HepG2 (cell line): ENCODE data around the gene ACRBP. TPM values are rescaled to one million over a fixed set of nuclear protein-coding genes. Genes with fewer than 3 reads are reported as not detected.
A peak's percentile ranks its signal among the peaks of the same experiment; 100 is the strongest.

Experiments
- CEBPG ChIP-seq: IDR thresholded peaks from 2 replicates; pipeline ENCODE4 v1.6.1; 2016
- CENPT ChIP-seq: sonication (generic); formaldehyde crosslinking; IDR thresholded peaks from 2 replicates; pipeline ENCODE4 v1.8.0; 2022; ENCODE audit warnings: low read depth, mild to moderate bottlenecking, moderate library complexity, missing genetic modification reagents
- DNMT1 ChIP-seq: sonication (generic); formaldehyde crosslinking; IDR thresholded peaks from 2 replicates; pipeline ENCODE4 v1.5.1; 2020; ENCODE audit warnings: mild to moderate bottlenecking, missing genetic modification reagents
- GATA4 ChIP-seq: sonication (generic); IDR thresholded peaks from 2 replicates; pipeline ENCODE4 v1.6.1; 2016; ENCODE audit warnings: antibody characterized with exemption, low read depth, borderline replicate concordance
- HIVEP1 ChIP-seq: sonication (generic); formaldehyde crosslinking; IDR thresholded peaks from 2 replicates; pipeline ENCODE4 v1.4.0; 2020; ENCODE audit warnings: mild to moderate bottlenecking, missing genetic modification reagents
- KDM5A ChIP-seq: fragments of 200-600 bp; sonication (generic); IDR thresholded peaks from 2 replicates; pipeline ENCODE4 v1.7.0; 2018; ENCODE audit warnings: antibody characterized with exemption, mild to moderate bottlenecking, low read length, borderline replicate concordance
- MAZ ChIP-seq, 2 experiments: sonication (generic) in 1 of 2; formaldehyde crosslinking in 1 of 2; IDR thresholded peaks; 2 replicates each; pipeline versions ENCODE4 v1.5.0 to v1.6.1; 2012 to 2020; ENCODE audit warnings: low read depth in 2 of 2, mild to moderate bottlenecking in 2 of 2, borderline replicate concordance in 1 of 2, improper control_type of control experiment in 1 of 2, low read length in 1 of 2, missing genetic modification reagents in 1 of 2, moderate library complexity in 1 of 2
- NBN ChIP-seq: fragments of 450-650 bp; conservative IDR thresholded peaks from 2 replicates; pipeline ENCODE4 v1.6.1; 2017
- NFATC3 ChIP-seq: sonication (generic); formaldehyde crosslinking; IDR thresholded peaks from 2 replicates; pipeline ENCODE4 v1.5.1; 2020; ENCODE audit warnings: mild to moderate bottlenecking, missing genetic modification reagents
- NR1H2 ChIP-seq: sonication (generic); formaldehyde crosslinking; IDR thresholded peaks from 2 replicates; pipeline ENCODE4 v1.8.1; 2022; ENCODE audit warnings: low read depth, missing genetic modification reagents, borderline replicate concordance
- NRL ChIP-seq: sonication (generic); formaldehyde crosslinking; IDR thresholded peaks from 2 replicates; pipeline ENCODE4 v1.5.0; 2020; ENCODE audit warnings: missing genetic modification reagents, mild to moderate bottlenecking, moderate library complexity, borderline replicate concordance
- PHF5A ChIP-seq: IDR thresholded peaks from one replicate; pipeline ENCODE4 v1.6.1; 2018; ENCODE audit warnings: low read depth, missing genetic modification reagents; ENCODE audit not compliant: unreplicated experiment
- REPIN1 ChIP-seq: sonication (generic); formaldehyde crosslinking; IDR thresholded peaks from 2 replicates; pipeline ENCODE4 v1.8.0; 2022; ENCODE audit warnings: missing genetic modification reagents, low read depth, mild to moderate bottlenecking, borderline replicate concordance
- SOX5 ChIP-seq: IDR thresholded peaks from 2 replicates; pipeline ENCODE4 v1.6.1; 2016; ENCODE audit warnings: borderline replicate concordance
- TCF7 ChIP-seq: sonication (generic); IDR thresholded peaks from 2 replicates; pipeline ENCODE4 v1.6.1; 2016; ENCODE audit warnings: antibody characterized with exemption, low read depth
- ZNF333 ChIP-seq: sonication (generic); formaldehyde crosslinking; IDR thresholded peaks from 2 replicates; pipeline ENCODE4 v1.4.0; 2020; ENCODE audit warnings: mild to moderate bottlenecking, missing genetic modification reagents, borderline replicate concordance
- ZNF749 ChIP-seq: sonication (generic); formaldehyde crosslinking; IDR thresholded peaks from 2 replicates; pipeline ENCODE4 v1.8.0; 2022; ENCODE audit warnings: mild to moderate bottlenecking, missing genetic modification reagents, moderate library complexity, borderline replicate concordance
- ZNF781 ChIP-seq: sonication (generic); formaldehyde crosslinking; IDR thresholded peaks from 2 replicates; pipeline ENCODE4 v1.5.1; 2020; ENCODE audit warnings: borderline replicate concordance, mild to moderate bottlenecking, missing genetic modification reagents; ENCODE audit errors: not compliant biosample characterization
- ZSCAN31 ChIP-seq: sonication (generic); formaldehyde crosslinking; IDR thresholded peaks from 2 replicates; pipeline ENCODE4 v1.5.0; 2020; ENCODE audit warnings: low read depth, mild to moderate bottlenecking, missing genetic modification reagents
- polyA plus RNA-seq, 8 experiments: library from polyadenylated mRNA; depleted of rRNA in 3 of 8; stranded (reverse) in 7 of 8; unstranded in 1 of 8; fragments of >200 nt; fragmentation: Illumina TruSeq in 4 of 8; extraction: Trizol in 4 of 8; gene quantifications; 2 replicates each; pipeline versions ENCODE4 v1.2.1 to v1.2.3, GENCODE V29; 2011 to 2016; ENCODE audit warnings: low read depth in 4 of 8, missing spikeins in 1 of 8, mixed read lengths in 1 of 8; ENCODE audit not compliant: insufficient read depth in 1 of 8
- total RNA-seq, 5 experiments: library from RNA; depleted of rRNA; stranded (reverse); fragments of >200 nt; fragmentation: Illumina TruSeq; extraction: Trizol; gene quantifications; 2 replicates each; pipeline ENCODE4 v1.2.3, GENCODE V29; 2016; ENCODE audit warnings: low read depth in 1 of 5
- TF ChIP-seq, protein P1 (sequence below): sonication (generic); formaldehyde crosslinking; IDR thresholded peaks from 2 replicates; pipeline ENCODE4 v1.5.1; 2020; ENCODE audit warnings: missing genetic modification reagents, mild to moderate bottlenecking, borderline replicate concordance
- TF ChIP-seq, protein P2 (sequence below): sonication (generic); formaldehyde crosslinking; IDR thresholded peaks from 2 replicates; pipeline ENCODE4 v1.9.0; 2022; ENCODE audit warnings: low read depth, missing genetic modification reagents
- TF ChIP-seq, protein P3 (sequence below): IDR thresholded peaks from 2 replicates; pipeline ENCODE4 v1.6.1; 2016; ENCODE audit warnings: missing compliant biosample characterization, missing genetic modification reagents, borderline replicate concordance
- TF ChIP-seq, protein P4 (sequence below): sonication (generic); formaldehyde crosslinking; IDR thresholded peaks from 2 replicates; pipeline ENCODE4 v1.5.0; 2020; ENCODE audit warnings: missing genetic modification reagents

The ACRBP gene
- total and polyA plus RNA-seq, 2 of the 13 experiments (the other 11 are each of a cell fraction or from before 2014, with no cell fraction given) = 0.46 TPM; not detected in 1

DNA sequence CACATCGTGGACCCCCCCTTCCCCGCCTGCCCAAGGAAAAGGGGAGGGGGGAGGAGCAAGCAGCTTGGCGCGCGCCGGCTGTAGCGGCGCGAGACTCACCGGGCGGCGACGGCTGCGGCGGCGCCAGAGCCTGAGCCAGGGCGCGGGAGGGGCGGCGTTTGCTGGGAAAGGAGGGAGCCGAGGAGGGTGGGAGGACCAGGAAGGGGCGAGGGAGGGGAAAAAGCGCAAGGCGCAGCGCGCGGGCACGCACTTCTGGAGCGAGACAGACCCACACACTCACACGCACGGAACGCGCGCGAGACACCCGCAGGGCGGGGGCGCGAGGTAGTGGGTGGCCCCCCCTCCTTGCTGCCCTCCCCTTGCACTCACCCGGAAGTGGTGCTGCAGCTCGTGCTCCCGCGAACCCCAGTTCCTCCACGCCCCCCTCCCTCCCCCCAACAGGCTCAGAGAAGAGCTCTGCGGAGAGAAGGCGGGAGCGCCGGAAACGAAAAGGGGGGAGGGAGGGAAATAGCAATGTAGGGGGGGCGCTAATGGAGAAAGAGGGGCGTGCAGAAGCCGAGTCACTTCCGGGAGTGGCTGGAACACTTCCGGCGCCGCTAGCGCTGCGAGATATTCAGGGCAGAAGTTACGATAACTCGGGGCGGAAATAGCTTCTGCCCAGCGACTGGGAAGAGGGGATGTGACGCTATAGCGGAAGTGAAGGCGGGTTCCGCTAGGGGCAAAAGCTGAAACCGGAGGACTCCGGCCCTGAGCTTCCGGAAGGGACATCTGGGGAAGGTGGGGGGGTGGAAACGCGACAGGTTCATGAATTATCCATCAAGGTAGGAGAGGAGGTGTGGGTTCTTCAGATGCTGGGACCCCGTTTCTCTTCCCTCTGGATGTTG is 42.0 kb upstream of the ACRBP start, which contains the start of gene ZNF384 (continued):
- TF ChIP-seq ZNF333 (CRISPR knock-in tag) (peak; percentile 80; the same call in 1 of the 2 replicates), PHF5A (no peak), ZNF781 (CRISPR knock-in tag) (no peak), NBN (no peak), ZSCAN31 (CRISPR knock-in tag) (peak; percentile 93), NRL (CRISPR knock-in tag) (peak; percentile 75; the same call in 1 of the 2 replicates), TCF7 (no peak), KDM5A (peak; percentile 88), HIVEP1 (CRISPR knock-in tag) (no peak), REPIN1 (CRISPR knock-in tag) (peak; percentile 62), DNMT1 (CRISPR knock-in tag) (no peak), NR1H2 (no peak), NFATC3 (no peak), SOX5 (CRISPR knock-in tag) (0 out of 2 replicates have a peak, but pooled peaks have one; percentile 5), CEBPG (CRISPR knock-in tag) (peak; percentile 46), MAZ (IDR thresholded peaks at IDR 0.05; ENCODE audit: borderline replicate concordance, low read depth, low read length) (peak; percentile 86), MAZ (CRISPR knock-in tag; IDR thresholded peaks at IDR 0.05; ENCODE audit: low read depth) (peak; percentile 84), GATA4 (peak; percentile 8; the same call in 1 of the 2 replicates), ZNF749 (CRISPR knock-in tag) (peak; percentile 57; the same call in 1 of the 2 replicates), CENPT (no peak)
- TF ChIP-seq, protein P1, sequence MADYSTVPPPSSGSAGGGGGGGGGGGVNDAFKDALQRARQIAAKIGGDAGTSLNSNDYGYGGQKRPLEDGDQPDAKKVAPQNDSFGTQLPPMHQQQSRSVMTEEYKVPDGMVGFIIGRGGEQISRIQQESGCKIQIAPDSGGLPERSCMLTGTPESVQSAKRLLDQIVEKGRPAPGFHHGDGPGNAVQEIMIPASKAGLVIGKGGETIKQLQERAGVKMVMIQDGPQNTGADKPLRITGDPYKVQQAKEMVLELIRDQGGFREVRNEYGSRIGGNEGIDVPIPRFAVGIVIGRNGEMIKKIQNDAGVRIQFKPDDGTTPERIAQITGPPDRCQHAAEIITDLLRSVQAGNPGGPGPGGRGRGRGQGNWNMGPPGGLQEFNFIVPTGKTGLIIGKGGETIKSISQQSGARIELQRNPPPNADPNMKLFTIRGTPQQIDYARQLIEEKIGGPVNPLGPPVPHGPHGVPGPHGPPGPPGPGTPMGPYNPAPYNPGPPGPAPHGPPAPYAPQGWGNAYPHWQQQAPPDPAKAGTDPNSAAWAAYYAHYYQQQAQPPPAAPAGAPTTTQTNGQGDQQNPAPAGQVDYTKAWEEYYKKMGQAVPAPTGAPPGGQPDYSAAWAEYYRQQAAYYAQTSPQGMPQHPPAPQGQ (CRISPR knock-in tag) = 0 out of 2 replicates have a peak, but pooled peaks have one; percentile 34
- TF ChIP-seq, protein P2, sequence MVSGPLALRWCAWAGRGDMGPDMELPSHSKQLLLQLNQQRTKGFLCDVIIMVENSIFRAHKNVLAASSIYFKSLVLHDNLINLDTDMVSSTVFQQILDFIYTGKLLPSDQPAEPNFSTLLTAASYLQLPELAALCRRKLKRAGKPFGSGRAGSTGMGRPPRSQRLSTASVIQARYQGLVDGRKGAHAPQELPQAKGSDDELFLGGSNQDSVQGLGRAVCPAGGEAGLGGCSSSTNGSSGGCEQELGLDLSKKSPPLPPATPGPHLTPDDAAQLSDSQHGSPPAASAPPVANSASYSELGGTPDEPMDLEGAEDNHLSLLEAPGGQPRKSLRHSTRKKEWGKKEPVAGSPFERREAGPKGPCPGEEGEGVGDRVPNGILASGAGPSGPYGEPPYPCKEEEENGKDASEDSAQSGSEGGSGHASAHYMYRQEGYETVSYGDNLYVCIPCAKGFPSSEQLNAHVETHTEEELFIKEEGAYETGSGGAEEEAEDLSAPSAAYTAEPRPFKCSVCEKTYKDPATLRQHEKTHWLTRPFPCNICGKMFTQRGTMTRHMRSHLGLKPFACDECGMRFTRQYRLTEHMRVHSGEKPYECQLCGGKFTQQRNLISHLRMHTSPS = no peak; the same call in 1 of the 2 replicates
- TF ChIP-seq, protein P3, sequence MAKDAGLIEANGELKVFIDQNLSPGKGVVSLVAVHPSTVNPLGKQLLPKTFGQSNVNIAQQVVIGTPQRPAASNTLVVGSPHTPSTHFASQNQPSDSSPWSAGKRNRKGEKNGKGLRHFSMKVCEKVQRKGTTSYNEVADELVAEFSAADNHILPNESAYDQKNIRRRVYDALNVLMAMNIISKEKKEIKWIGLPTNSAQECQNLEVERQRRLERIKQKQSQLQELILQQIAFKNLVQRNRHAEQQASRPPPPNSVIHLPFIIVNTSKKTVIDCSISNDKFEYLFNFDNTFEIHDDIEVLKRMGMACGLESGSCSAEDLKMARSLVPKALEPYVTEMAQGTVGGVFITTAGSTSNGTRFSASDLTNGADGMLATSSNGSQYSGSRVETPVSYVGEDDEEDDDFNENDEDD (CRISPR knock-in tag) = peak; percentile 38
- TF ChIP-seq, protein P4, sequence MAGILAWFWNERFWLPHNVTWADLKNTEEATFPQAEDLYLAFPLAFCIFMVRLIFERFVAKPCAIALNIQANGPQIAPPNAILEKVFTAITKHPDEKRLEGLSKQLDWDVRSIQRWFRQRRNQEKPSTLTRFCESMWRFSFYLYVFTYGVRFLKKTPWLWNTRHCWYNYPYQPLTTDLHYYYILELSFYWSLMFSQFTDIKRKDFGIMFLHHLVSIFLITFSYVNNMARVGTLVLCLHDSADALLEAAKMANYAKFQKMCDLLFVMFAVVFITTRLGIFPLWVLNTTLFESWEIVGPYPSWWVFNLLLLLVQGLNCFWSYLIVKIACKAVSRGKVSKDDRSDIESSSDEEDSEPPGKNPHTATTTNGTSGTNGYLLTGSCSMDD = no peak
